Lower lobe of right lung (tissue), 2 donors: ENCODE data around the gene MGMT. TPM values are rescaled to one million over a fixed set of nuclear protein-coding genes. Genes with fewer than 3 reads are reported as not detected.

ENCODE experiments used
- ATAC-seq, 2 donors: fragments of 200-7000 bp; cut with Tn5 transposase; one replicate each; pipeline ENCODE4 v1.9.1; 2020 to 2022; ENCODE audit warnings: mild to moderate bottlenecking in 2 of 2, moderate library complexity in 2 of 2
- DNase-seq: peaks from one replicate; pipeline ENCODE4 v3.0.0-alpha.2; 2020
- H3K27ac ChIP-seq: fragments of 200-600 bp; one replicate; pipeline ENCODE4 v1.8.0; 2022
- H3K27me3 ChIP-seq: fragments of 200-600 bp; one replicate; pipeline ENCODE4 v1.8.0; 2022; ENCODE audit warnings: low read depth
- H3K36me3 ChIP-seq: fragments of 200-600 bp; one replicate; pipeline ENCODE4 v1.8.0; 2022; ENCODE audit warnings: mild to moderate bottlenecking
- H3K4me1 ChIP-seq: fragments of 200-600 bp; one replicate; pipeline ENCODE4 v1.8.0; 2022
- H3K4me3 ChIP-seq: fragments of 200-600 bp; one replicate; pipeline ENCODE4 v1.8.0; 2022; ENCODE audit warnings: mild to moderate bottlenecking
- H3K9me3 ChIP-seq: fragments of 200-600 bp; one replicate; pipeline ENCODE4 v1.8.0; 2022
- CTCF ChIP-seq: fragments of 200-600 bp; IDR thresholded peaks from one replicate; pipeline ENCODE4 v1.8.0; 2022; ENCODE audit warnings: antibody characterized with exemption, mild to moderate bottlenecking
- intact Hi-C: fragments of 100-400 bp; cut with DNase I; formaldehyde crosslinking; loops from one replicate; pipeline ENCODE4 v1.11.0; 2022
- total RNA-seq: library from RNA; stranded (reverse); fragmentation: NEBNext Ultra II Directional; extraction: Animal tissue kit (Norgen Biotek cat#: 25700); gene quantifications from one replicate; pipeline ENCODE4 v1.2.1, GENCODE V29; 2021
- donor health status: DM: no; HTN: yes; CAD: no; lungs with severe emphysema.

Gene MGMT
- total RNA-seq, 1 donor from 2014 or later = 19.9 TPM

DNA sequence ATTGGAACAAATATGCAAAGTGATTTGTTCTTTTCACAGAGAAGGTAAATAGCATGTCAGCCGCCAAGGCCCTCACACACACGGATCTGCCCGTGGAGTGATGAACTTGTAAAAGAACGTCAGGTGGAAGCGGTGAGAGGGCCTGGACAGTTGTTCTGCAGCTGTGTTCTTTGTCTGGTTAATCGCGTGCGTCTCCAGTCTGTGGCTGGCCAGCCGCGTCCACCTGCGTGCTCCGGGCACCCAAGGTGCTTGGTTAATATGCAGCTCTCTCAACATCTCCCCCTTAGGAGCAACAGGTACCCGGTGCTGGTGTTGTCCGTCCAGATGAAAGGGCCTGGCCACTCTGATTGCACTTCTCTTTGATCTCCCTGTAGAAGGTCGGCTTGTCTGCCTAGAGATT is 162.9 kb downstream of the MGMT start:
- intact Hi-C loops = no loop called here
- ATAC-seq (no peak), DNase-seq (no peak)
- Histone ChIP-seq H3K9me3 (peaks cover 12% of the 10 kb centered on the region), H3K4me1 (no peaks in the 10 kb centered on the region), H3K4me3 (no peak overlapping the region), H3K36me3 (no peaks in the 10 kb centered on the region), H3K27me3 (no peaks in the 10 kb centered on the region), H3K27ac (no peak overlapping the region)
- no peak for TF ChIP-seq CTCF

DNA sequence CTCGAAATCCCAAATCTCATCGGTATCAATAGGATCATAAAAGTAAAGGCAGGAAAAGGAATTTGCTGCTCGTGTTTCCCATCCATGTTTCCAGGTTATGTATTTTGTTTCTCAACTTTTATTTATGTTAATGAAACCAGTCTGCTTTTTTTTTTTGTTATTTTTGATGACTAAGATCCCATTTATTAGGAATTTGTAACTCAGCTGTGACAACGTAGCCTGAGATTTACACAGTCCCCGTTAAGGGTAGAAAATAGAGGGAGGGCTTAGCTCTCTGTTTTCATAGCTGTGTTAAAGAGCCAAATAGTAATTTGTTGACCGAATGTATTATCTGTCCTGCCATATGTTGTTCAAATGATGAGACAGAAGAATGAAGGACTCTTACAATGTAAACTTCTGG is 164.0 kb downstream of the MGMT start:
- H3K4me3 ChIP-seq = no peak overlapping the region
- DNase-seq = no peak
- intact Hi-C loops = no loop called here
- ATAC-seq = no peak
- TF ChIP-seq CTCF = no peak
- no peaks in the 10 kb centered on the region for H3K4me1 ChIP-seq
- H3K27me3 ChIP-seq = no peaks in the 10 kb centered on the region
- H3K36me3 ChIP-seq = no peaks in the 10 kb centered on the region
- H3K27ac ChIP-seq = no peak overlapping the region
- H3K9me3 ChIP-seq = peaks cover 12% of the 10 kb centered on the region

- no peaks in the 10 kb centered on the region for H3K36me3 ChIP-seq
- H3K27ac ChIP-seq = no peak overlapping the region
- intact Hi-C loops = no loop called here
- TF ChIP-seq CTCF = no peak
- ATAC-seq = no peak
- no peak overlapping the region for H3K4me3 ChIP-seq
- DNase-seq = no peak
- H3K9me3 ChIP-seq = peaks cover 12% of the 10 kb centered on the region
- no peaks in the 10 kb centered on the region for H3K4me1 ChIP-seq
- no peaks in the 10 kb centered on the region for H3K27me3 ChIP-seq
Observed at GRCh38 chr10:129631870-129632623, 165.0 kb downstream of the MGMT start.

DNA sequence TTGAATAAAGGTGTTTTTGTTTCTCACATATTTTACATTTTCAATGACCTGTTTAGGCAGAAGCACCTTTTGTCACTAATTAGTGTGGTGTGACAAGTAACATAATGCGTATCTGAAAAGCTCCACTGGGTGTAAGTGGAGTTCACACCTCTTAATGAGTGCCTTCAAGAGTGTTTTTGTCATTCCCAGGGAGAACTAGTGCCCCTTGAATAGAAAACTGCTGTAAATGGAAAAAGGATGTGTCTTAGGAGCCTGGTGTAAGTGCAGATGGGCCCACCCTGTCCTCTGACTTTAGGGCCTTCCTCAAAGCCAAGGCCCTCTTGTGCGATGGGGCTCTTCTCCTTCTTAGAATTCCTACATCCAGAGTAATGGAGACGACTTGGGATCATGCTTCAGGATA is 170.0 kb downstream of the MGMT start:
- Histone ChIP-seq H3K9me3 (peaks cover 12% of the 10 kb centered on the region), H3K27me3 (no peaks in the 10 kb centered on the region), H3K27ac (no peak overlapping the region), H3K4me3 (no peak overlapping the region), H3K4me1 (no peaks in the 10 kb centered on the region), H3K36me3 (no peaks in the 10 kb centered on the region)
- ATAC-seq (no peak), DNase-seq (no peak)
- intact Hi-C loops = no loop called here
- TF ChIP-seq CTCF = no peak

- no peak for TF ChIP-seq CTCF
- no peaks in the 10 kb centered on the region for H3K4me1 ChIP-seq
- H3K36me3 ChIP-seq = no peaks in the 10 kb centered on the region
- DNase-seq (no peak), ATAC-seq (no peak)
- H3K27ac ChIP-seq = no peak overlapping the region
- H3K4me3 ChIP-seq = no peak overlapping the region
- intact Hi-C loops = no loop called here
- no peaks in the 10 kb centered on the region for H3K27me3 ChIP-seq
- H3K9me3 ChIP-seq = peaks cover 12% of the 10 kb centered on the region
Observed at GRCh38 chr10:129637846-129638245, 170.8 kb downstream of the MGMT start.
